ENCODE measurements around the gene SAP30. TPM values are rescaled to one million over a fixed set of nuclear protein-coding genes. Genes with fewer than 3 reads are reported as not detected.
A peak's percentile ranks its signal among the peaks of the same experiment; 100 is the strongest.

Gene SAP30
- total RNA-seq, 1 experiment from 2014 or later: 12.0 TPM

GRCh38 chr4:173371292-173372192 lies 788 bp downstream of the SAP30 start:
- Histone ChIP-seq H4K20me1 (ENCODE audit: insufficient read depth) (no peaks in the 10 kb centered on the region; the same call in 1 of the 2 replicates), H3K4me3 (replicated peaks in 1 of 2; ENCODE audit: low read depth in 1 of 2, low read length in 2 of 2) (peak overlapping the region; percentile 81 to 86), H3K9me2 (ENCODE audit: insufficient read depth) (no peaks in the 10 kb centered on the region), H3K27ac (ENCODE audit: low read depth, low read length) (peak overlapping the region; percentile 52), H3K27me3 (ENCODE audit: insufficient read depth, low read length) (no peaks in the 10 kb centered on the region), H3K4me1 (ENCODE audit: control insufficient read depth in 1 of 2, insufficient read depth in 2 of 2, low read length in 2 of 2) (peaks cover 0 to 19% of the 10 kb centered on the region in 2 experiments; a peak in 3 of 4 replicates), H3K9me3 (ENCODE audit: control insufficient read depth in 1 of 2, insufficient read depth in 1 of 2, low read depth in 1 of 2, low read length in 2 of 2) (no peaks in the 10 kb centered on the region), H3K9ac (ENCODE audit: low read length) (peak overlapping the region; percentile 60), H3K36me3 (ENCODE audit: control insufficient read depth in 1 of 2, insufficient read depth in 2 of 2, low read length in 2 of 2) (0 out of 4 replicates have a peak, but pooled peaks cover 0 to 2% of the 10 kb centered on the region in 2 experiments), H2AFZ (ENCODE audit: low read depth, low read length, poor library complexity, severe bottlenecking) (no peak overlapping the region), H3K79me2 (ENCODE audit: insufficient read depth, low read length) (no peaks in the 10 kb centered on the region), H3K4me2 (ENCODE audit: low read length) (peak overlapping the region; percentile 98)
- intact Hi-C loops (cut with micrococcal nuclease): loop anchor here (2.0 kb wide), 1 partner anchor 37 kb away; the partner anchor contains the start of gene HMGB2
- RAD21 ChIA-PET (ENCODE audit: low non-redundant PET in 1 of 2, low total read pairs in 2 of 2, uncharacterized antibody in 2 of 2, unreplicated experiment in 2 of 2): interaction anchor here in 1 of 2 experiments (0.7 to 1.4 kb wide), 3 partner anchors 13 to 36 kb away, joined by 3 to 5 read pairs (median 3); no protein-coding TSS in a partner anchor
- POLR2A ChIA-PET: interaction anchor here (0.6 to 3.7 kb wide), 3 partner anchors 12 to 38 kb away, joined by 3 to 54 read pairs (median 5); partner anchors contain the start of gene HMGB2
- CTCF ChIA-PET: interaction anchor here (0.9 to 2.0 kb wide), 4 partner anchors 49 to 358 kb away, joined by 3 to 13 read pairs (median 4); no protein-coding TSS in a partner anchor
- DNase-seq (ENCODE audit: low read depth, low spot score) (no peak), ATAC-seq (peak; percentile 15)
- BruUV-seq (replicated peaks): TSS peak; percentile 42
- TF ChIP-seq EZH2 (IDR thresholded peaks at IDR 0.05) (no peak), ZFX (IDR thresholded peaks at IDR 0.05) (peak; percentile 56)

- Histone ChIP-seq H3K27ac (ENCODE audit: low read depth, low read length) (no peak overlapping the region), H2AFZ (ENCODE audit: low read depth, low read length, poor library complexity, severe bottlenecking) (no peak overlapping the region), H3K79me2 (ENCODE audit: insufficient read depth, low read length) (no peaks in the 10 kb centered on the region), H3K4me2 (ENCODE audit: low read length) (no peak overlapping the region), H3K4me3 (replicated peaks in 1 of 2; ENCODE audit: low read depth in 1 of 2, low read length in 2 of 2) (no peak overlapping the region), H3K9ac (ENCODE audit: low read length) (no peak overlapping the region), H3K27me3 (ENCODE audit: insufficient read depth, low read length) (no peaks in the 10 kb centered on the region), H4K20me1 (ENCODE audit: insufficient read depth) (no peaks in the 10 kb centered on the region; the same call in 1 of the 2 replicates), H3K36me3 (ENCODE audit: control insufficient read depth in 1 of 2, insufficient read depth in 2 of 2, low read length in 2 of 2) (0 out of 4 replicates have a peak, but pooled peaks cover 0 to 2% of the 10 kb centered on the region in 2 experiments), H3K9me3 (ENCODE audit: control insufficient read depth in 1 of 2, insufficient read depth in 1 of 2, low read depth in 1 of 2, low read length in 2 of 2) (no peaks in the 10 kb centered on the region), H3K4me1 (ENCODE audit: control insufficient read depth in 1 of 2, insufficient read depth in 2 of 2, low read length in 2 of 2) (peaks cover 0 to 14% of the 10 kb centered on the region in 2 experiments; a peak in 3 of 4 replicates), H3K9me2 (ENCODE audit: insufficient read depth) (no peaks in the 10 kb centered on the region)
- ChIA-PET RAD21 (ENCODE audit: low non-redundant PET in 1 of 2, low total read pairs in 2 of 2, uncharacterized antibody in 2 of 2, unreplicated experiment in 2 of 2) (no interaction called here), CTCF (no interaction called here), POLR2A (interaction anchor here (1.2 kb wide), 1 partner anchor 40 kb away, joined by 3 read pairs; the partner anchor contains the start of gene HMGB2)
- BruUV-seq (replicated peaks): no TSS peak
- ATAC-seq: no peak
- DNase-seq (ENCODE audit: low read depth, low spot score): no peak
- intact Hi-C loops (cut with micrococcal nuclease): no loop called here
- TF ChIP-seq, protein P1, sequence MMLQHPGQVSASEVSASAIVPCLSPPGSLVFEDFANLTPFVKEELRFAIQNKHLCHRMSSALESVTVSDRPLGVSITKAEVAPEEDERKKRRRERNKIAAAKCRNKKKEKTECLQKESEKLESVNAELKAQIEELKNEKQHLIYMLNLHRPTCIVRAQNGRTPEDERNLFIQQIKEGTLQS (IDR thresholded peaks at IDR 0.05): no peak
- TF ChIP-seq ZNF274 (IDR thresholded peaks at IDR 0.05; ENCODE audit: low read depth, low read length) (no peak), CEBPB (IDR thresholded peaks at IDR 0.05; ENCODE audit: low read depth) (no peak), SIN3A (IDR thresholded peaks at IDR 0.05; ENCODE audit: low read depth) (no peak), EZH2phosphoT487 (IDR thresholded peaks at IDR 0.05; ENCODE audit: borderline replicate concordance) (no peak), TCF7L2 (IDR thresholded peaks at IDR 0.05; ENCODE audit: borderline replicate concordance, extremely low read depth, insufficient read depth, insufficient read length) (no peak), SP1 (IDR thresholded peaks at IDR 0.05; ENCODE audit: low read depth) (no peak), POLR2AphosphoS5 (IDR thresholded peaks at IDR 0.05; ENCODE audit: low read depth, low read length) (no peak), ZBTB33 (IDR thresholded peaks at IDR 0.05; ENCODE audit: extremely low read depth, insufficient replicate concordance, low read length) (no peak), YY1 (IDR thresholded peaks at IDR 0.05; ENCODE audit: extremely low read depth, insufficient replicate concordance, low read depth, low read length) (no peak), EGR1 (IDR thresholded peaks at IDR 0.05; ENCODE audit: low read depth) (no peak), CBX3 (IDR thresholded peaks at IDR 0.05; ENCODE audit: low read depth) (no peak), JUND (IDR thresholded peaks at IDR 0.05) (no peak), FOSL1 (IDR thresholded peaks at IDR 0.05; ENCODE audit: low read depth) (no peak), ELF1 (IDR thresholded peaks at IDR 0.05; ENCODE audit: borderline replicate concordance, low read depth) (no peak)
- TF ChIP-seq, protein P2, sequence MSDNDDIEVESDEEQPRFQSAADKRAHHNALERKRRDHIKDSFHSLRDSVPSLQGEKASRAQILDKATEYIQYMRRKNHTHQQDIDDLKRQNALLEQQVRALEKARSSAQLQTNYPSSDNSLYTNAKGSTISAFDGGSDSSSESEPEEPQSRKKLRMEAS (IDR thresholded peaks at IDR 0.05): no peak
Observed at GRCh38 chr4:173374588-173374987, 3.8 kb downstream of the SAP30 start.

Data from HCT116 (cell line).